CD4-positive, alpha-beta T cell treated with Interleukin-15 for 1 hour (primary cell): Measurements from ENCODE around the gene MAP1LC3C.

Source experiments
- DNase-seq: peaks from one replicate; pipeline ENCODE4 v3.0.0-alpha.2; 2020

Gene MAP1LC3C

DNA sequence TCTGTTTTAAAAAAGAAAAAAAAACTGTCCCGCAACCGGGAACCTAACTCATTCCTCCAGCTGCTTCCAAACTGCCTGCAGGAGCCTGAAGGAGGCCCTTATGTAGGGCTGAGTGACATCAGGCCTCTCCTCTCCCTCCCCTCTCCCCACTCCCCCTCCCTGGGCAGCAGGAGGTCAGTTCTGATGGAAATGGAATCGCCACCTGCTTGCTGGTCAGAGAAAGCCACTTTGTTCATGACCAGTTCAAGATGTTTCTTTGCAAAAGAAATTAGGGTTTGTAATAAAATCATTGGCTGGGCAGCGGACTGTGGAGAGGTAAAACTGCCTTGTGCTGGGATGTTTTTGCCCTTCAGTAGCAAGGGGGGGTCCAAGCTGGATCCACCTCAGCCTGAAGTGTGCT is at the start of gene MAP1LC3C:
TSS of gene MAP1LC3C (minus strand) at position 73 of the 400 bp plus-strand sequence. CDS start 90 bp downstream, outside the sequence.
- no peak for DNase-seq

DNA sequence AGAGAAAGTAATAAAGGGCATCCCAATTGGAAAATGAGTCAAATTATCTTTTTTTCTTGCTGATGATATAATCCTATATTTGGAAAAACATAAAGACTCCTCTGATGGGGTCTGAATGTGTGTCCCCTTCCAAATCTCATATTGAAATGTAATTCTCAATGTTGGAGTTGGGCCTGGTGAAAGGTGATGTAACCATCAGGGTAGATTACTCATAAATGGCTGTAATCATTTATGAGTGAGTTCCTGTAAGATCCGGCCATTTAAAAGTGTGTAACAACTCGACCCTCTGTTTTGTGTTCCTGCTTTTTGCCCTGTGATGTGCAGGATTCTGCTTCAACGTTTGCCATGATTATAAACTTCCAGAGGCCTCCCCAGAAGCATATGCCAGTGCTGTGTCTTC is 44.3 kb upstream of the MAP1LC3C start:
- DNase-seq: no peak

DNA sequence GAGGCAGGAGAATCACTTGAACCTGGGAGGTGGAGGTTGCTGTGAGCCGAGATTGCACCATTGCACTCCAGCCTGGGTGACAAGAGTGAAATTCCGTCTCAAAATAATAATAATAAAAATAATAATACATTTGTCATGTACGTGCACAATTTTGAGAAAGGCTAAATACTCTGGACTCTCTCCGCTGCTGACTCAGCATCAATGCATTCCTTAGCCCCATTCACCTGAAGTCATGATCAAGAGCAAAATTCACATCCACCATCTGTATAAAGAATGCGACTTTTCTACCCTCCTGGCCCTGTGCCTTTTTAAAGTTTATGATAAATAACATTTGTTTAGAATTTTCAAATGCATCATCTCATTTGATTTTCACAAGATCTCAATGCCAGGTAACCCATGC is 35.5 kb upstream of the MAP1LC3C start:
- DNase-seq: no peak

DNA sequence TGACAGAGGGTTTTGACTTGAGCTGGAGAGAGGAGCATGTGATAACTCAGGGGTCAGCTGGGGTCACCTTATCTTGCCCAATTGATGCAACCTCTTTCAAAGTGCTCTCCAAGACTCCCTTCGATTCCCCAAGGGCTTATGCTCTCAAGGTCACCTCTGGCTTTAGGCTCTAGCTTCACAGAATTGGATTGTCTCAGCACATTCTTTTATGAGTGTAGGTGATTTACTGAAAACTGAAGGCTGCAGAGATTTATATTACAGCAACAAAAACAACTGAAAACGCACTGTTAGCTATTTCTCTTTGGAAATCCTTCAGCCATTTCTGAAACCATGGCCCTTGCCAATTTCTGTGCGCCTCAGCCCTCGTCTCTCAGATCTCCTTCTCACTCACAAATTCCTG is 34.5 kb upstream of the MAP1LC3C start:
- DNase-seq: no peak

DNA sequence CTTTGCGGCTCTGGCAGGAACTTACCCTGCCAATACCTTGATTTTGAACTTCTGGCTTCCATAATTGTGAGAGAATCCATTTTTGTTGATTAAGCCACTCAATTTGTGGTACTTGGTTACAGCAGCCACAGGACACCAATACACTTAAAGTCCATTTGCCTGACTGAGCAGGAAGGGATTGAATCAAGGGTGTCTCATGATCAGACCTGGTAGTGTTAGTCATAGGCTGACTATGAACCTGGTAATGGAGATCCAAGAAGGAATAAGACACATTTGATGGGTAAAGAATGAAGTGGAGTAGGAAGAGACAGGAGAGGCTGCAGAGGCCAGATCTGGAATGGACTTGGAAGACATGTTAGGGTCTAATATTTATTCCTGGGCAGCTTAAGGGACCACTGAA is 31.2 kb upstream of the MAP1LC3C start:
- no peak for DNase-seq

DNA sequence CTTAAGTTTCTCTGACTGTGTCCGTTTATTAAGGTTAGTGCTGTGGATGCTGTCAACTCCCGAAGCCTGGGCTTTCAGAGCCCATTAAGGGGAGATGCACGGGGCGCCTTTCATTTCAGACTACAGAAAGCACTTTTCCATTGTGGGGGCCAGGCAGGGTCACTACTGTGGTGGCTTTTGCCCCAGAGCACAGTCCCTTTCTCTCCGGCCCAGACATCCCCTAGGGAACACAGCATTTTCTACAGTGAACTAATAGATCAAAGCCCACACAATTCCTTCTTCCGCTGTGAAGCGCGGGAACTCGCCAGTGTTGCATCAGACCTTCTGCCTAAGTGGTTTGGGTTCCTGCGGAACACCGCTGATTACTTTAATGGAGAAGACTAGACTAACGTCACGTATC is 26.8 kb upstream of the MAP1LC3C start:
- DNase-seq: no peak

DNA sequence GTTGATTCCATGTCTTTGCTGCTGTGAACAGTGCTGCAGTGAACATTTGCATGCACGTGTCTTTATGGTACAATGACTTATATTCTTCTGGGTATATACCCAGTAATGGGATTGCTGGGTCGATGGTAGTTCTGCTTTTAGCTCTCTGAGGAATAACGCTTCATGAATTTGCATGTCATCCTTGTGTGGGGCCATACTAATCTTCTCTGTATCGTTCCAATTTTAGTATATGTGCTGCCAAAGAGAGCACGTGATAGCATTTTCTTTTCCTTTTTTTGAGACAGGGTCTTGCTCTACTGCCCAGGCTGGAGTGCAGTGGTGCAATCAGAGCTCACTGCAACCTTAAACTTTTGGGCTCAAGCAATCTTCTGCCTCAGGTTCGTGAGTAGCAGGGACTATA is 24.9 kb upstream of the MAP1LC3C start:
- DNase-seq: no peak

DNA sequence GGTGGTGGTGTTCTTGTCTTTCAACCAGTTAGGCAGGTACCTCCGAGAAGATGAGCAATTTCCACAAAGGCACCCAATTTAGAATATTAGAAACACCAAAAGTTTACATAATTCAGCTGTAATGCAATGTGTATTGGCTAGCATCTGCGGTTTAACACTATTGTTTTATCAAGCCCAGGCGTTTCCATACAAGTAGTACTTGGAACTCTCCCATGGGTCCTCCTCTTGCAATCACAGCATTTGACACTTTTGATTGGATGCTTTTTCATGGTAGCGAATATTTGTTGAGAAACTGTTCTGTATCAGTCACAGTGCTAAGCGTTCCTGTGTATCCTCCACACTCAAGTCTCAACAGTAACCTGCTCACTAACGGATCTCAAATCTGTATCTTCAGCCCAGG is 20.1 kb upstream of the MAP1LC3C start:
- no peak for DNase-seq

DNA sequence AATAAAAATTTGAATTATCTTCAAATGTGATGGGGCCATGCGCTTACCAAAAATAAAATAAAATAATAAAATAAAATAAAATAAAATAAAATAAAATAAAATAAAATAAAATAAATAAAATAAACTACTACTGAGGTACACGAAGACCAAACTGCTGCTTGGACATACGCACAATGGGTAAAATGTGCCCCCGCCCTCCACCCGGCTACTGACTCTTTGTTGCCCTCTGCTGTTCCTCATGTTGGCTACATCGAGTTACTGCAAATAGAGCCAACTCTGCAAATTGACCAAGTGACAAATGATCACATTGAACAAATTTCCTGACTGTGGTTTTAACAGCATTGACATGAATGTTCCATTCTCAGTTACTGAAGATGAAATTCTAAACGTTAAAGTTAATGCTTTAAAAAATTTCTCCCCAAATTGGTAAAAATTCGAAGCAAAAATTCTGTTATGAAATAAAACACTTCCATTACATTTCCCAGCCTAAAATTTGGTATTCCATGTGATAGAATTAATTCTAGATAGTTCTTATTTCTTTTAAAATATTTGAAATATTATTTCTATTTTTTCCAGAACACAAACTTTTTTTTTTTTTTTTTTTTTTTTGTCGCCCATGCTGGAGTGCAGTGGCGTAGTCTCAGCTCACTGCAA is 18.8 kb upstream of the MAP1LC3C start:
- peak; percentile 25 for DNase-seq

DNA sequence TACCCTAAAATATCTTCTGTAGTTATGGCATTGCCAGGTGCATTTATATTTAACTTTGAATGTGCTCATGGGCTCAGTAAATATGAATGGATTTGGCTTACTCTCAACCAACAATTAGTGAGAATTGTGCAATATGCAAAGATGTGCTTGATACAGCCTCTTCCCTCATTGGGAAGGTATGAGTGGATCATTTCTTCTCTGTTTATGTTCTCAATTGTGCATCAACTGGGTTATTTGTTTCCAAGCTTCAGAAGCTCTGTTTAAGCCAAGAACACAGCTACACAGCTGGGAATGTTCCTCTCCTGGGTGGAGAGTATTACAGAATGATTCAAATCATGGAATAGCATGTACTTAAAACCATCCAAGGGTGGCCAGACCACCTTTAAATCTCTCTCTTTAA is 17.6 kb upstream of the MAP1LC3C start:
- DNase-seq: no peak

DNA sequence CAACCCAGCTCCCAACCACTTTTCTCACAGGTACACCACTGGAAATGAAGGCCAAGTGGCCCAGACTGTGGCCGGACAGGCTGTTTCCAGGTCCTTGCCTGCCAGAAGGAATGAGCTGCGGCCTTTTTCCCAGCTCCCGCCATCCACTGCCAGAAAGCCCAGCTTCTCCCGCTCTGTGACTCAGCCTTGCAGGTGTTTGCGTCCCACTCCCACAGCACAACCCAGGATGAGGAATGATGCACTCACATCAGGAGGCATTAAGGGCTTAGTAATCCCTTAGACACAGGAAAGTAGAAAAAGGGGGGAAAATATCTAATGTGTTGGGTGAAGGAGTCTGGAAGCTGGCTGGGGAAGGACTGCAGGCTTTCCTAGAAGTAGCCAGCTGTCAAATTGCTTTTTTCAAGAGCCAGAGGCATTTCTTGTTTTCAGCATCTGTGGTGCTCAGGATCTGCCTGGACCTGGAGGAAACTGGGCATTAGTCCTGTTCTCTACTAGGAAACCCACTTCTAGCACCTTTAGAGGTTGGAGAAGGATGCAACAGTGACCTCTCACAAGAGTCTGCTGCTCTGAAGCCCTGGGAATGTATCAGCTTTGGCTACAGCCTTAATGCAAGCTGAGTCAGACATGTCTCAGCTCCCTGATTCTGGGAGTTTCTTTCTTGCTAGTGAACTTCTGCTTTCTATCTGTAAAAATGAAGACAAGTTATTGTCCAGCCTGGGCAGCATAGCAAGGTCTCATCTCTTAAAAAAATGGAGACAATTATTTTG is 13.2 kb upstream of the MAP1LC3C start:
- DNase-seq: no peak

DNA sequence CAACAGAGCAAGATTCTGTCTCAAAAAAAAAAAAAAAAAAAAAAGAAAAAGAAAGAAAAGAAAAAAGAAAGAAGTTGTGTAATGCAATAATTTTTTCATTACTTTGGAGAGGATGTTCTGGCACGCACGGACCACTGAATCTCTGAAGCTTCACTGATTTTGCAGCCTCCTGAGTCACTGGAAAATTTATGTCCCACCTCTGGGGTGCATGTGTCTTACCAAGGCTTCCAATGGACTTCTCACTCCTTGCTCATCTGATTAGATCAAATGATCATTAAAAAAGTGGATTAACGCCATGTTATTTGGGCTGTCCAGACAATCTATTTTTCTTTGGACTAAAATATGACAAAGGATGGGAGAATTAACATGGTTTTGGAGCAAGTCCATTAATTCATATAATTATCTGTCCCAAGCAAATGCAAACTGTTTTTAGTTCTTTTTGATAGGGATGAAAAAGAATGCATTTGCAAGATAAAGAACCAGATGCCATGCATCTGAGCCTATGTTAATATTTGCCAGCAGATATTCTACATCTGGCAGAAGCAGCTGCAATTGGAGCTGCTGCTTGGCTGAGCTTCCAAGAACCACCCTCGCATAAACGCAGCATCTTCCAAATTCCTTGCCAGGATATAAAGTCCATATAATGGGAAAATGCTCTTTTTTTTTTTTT is 10.1 kb upstream of the MAP1LC3C start:
- DNase-seq: no peak

DNA sequence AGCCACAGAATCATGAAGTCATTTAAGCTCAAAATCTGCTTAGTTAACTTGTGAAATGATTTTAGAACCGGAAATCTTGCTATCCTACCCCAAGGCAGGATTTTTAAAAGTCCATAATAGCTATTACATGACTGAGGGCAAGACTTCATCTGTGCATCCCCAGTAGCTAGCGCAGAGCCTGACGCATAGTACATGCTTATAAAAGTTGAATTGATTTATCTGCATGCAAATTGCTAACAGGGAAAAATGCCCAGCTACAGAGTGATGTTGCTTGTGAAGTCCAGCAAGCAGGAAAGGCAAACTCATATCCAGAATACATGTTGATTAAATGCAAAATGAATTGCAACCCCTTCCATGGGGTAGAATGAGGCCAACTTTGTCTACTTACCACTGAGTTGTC is 8.1 kb upstream of the MAP1LC3C start:
- no peak for DNase-seq

DNA sequence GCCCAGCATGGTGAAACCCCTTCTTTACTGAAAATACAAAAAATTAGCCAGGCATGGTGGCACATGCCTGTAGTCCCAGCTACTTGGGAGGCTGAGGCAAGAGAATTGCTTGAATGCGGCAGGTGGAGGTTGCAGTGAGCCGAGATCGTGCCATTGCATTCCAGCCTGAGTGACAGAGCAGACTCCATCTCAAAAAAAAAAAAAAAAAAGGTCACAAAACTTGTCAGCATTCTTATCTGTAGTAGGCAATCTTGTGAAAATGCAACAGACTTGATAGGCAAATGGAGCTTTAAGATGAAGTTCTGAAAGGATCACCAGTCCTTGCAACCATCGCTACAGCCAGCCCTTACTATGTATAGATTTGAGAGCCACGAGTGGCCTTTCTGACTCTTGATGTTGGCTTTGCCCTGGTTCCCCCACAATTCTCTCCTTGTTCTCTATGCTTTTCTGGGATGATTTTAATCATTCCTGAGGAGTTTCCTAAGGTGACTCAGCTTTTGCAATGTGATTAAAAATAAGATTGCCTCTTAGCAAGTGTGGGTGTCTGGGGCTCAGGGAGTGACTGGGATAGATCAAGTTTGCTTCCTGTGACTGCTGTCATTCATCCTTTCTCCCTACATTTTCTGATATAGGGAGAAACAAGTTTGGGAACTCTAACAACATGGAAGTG is 7.1 kb upstream of the MAP1LC3C start:
- no peak for DNase-seq

DNA sequence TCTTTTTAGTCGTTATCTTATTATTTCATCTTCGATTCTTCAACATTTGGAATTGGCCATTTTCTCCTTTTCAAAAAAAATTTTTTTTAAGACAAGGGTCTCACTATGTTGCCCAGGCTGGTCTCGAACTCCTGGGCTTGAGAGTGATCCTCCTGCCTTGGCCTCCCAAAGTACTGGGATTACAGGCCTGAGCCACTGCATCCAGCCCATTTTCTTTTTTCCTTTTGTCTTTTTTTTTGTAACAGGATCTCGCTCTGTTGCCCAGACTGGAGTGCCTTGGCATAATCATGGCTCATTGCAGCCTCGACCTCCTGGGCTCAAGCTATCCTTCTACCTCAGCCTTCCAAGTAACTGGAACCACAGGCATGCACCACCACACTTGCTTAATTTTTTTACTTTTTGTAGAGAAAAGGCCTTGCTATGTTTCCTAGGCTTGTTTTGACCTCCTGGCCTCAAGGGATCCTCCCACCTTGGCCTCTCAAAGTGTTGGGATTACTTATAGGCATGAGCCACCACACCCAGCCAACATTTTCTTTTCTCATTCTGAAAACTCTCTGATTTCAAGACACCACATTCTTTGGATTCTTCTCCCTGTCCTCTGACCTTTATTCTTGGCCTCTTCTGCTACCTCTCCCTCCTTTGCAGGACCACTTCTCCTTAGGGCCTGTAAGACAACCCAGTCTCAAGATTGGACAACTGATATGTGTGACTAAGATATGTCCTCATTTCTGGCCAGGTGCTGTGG is 6.0 kb upstream of the MAP1LC3C start:
- no peak for DNase-seq

DNA sequence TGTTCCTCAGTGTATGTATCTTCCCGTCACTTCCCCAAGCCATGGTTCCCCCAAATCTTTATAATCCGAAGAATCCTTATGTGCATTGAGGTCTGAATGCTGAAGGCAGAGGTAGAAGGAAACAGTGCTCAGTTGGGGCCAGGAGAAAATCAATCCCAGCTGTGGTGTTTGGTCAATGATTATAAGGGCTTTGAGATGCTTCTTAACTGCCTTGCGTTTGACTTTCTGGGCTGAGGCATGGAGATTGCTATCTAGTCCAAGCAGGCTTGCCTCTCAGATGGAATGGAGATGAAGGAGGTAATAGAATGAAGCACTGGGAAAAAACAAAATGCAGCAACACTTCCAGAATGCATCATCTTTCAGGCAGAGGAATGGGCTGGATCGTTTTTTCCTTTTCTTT is 3.6 kb upstream of the MAP1LC3C start:
- DNase-seq: no peak

DNA sequence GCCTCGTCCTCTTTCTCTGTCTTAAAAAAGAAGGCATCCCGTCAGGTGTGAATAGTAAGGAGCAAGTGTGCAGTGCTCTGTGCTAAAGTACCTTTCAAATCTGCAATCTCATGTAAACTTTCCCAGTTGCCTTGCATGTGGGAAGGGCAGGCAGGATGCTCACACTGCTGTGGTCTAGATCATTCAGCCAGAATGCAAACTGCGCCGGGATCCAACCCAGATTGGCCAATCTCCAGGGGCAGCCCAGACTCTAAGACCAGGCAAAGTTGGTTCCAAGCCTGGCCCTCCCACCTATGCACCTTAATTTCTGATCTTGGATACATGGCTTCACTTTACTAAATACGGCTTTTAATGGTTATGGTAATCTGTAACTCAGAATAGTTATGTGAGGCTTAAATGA is 3.2 kb upstream of the MAP1LC3C start:
- no peak for DNase-seq

DNA sequence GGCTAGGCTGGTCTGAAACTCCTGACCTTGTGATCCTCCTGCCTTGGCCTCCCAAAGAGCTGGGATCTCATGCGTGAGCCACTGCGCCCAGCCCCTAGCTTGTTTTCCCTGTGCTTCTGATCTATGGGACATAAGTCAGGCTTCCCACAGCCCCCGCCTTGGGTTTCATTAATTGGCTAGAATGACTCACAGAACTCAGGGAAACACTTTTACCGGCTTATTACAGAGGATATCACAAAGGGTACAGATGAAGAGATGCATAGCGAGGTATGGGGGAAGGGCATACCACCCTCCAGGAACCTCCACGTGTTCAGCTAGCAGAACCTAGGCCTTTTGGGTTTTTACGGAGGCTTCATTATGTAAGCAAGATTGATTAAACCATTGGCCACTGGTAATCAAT is 1.5 kb upstream of the MAP1LC3C start:
- no peak for DNase-seq

DNA sequence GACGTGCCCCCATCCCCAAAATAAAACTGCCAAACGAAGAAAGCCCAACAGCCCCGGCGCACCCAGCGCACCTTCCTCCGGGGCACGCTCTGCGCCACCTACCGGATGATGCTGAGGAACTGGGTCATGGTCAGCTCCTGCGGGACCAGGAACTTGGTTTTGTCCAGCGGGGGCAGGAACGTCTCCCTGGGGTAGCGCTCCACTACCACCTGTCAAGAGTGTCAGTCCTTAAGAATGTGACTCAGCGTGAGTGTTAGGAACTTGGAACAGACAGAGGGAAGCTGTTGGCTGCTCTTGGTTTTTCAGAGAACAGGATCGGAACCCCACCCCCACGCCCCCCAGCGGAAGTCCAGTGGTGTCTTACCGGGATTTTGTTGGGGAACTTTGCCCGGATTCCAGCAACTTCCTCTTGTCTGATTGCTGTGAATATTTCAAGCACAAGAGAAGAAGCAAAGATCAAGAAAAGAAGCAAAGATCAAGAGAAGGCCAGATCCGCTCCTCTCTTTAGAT is 431 bp downstream of the MAP1LC3C start:
- DNase-seq: peak; percentile 34

DNA sequence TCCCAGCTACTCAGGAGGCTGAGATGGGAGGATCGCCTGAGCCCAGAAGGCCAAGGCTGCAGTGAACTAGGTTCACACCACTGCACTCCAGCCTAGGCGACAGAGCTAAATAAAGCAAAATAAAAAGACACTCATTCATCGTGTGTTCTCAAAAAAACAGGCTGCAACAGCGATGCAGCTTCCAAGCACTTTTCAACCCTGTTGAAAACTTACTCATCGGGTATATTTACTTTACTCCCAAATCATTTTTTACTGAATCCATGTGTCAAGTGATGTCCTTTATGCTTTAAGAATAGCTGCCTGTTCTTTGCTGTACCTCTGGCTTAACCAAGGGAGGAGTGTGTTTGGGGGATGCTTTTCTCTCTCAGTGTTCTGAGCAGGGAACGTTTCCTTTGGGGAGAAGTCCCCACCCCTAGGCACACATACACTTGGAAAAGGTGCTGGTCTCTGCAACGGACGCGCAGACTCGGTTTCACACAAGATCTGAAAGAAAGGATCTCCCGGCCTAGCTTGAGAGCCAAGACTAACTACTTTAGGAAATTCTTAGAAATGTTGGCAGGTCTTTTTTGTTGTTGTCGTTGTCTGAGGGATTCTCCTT is 1.4 kb downstream of the MAP1LC3C start:
- DNase-seq: no peak

DNA sequence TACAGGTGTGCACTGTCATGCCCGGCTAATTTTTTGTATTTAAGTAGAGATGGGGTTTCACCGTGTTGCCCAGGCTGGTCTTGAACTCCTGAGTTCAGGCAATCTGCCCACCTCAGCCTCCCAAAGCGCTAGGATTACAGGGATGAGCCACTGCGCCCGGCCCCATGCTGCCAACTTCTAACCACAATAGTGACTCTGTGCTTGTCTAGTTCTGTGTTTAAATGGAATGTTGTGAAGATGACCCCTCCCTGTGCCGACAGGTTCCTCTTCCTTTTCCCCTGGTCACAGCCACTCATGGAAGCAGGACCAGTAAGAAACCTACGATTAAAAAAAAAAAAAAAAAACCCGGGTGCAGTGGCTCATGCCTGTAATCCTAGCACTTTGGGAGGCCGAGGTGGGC is 4.7 kb downstream of the MAP1LC3C start:
- DNase-seq: no peak

DNA sequence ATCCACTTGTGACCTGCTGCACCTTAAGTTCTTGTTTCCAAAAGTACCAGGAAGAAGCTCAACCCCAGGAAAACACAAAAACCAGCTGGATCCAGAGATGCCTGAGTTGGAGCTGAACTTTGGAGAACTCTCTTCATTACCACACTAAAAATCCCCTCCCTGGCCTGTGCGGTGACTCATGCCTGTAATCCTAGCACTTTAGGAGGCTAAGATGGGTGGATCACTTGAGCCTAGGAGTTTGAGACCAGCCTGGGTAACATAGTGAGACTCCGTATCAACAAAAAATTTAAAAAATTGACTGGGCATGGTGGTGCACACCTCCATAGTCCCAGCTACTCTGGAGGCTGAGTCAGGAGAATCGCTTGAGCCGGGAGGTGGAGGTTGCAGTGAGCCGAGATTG is 6.2 kb downstream of the MAP1LC3C start:
- DNase-seq: no peak
